Right cardiac atrium (tissue), 5 donors: ENCODE data around the gene KBTBD7. TPM values are rescaled to one million over a fixed set of nuclear protein-coding genes. Genes with fewer than 3 reads are reported as not detected.

Source experiments
- ATAC-seq, 2 donors: fragments of 200-7000 bp; cut with Tn5 transposase; one replicate each; pipeline versions ENCODE4 v1.8.0 to v1.9.1; 2020; ENCODE audit warnings: moderate library complexity in 2 of 2, mild to moderate bottlenecking in 1 of 2
- DNase-seq, 3 donors: peaks; one replicate each; pipeline ENCODE4 v3.0.0-alpha.2; 2020
- H3K27ac ChIP-seq: one replicate; pipeline ENCODE4 v1.5.1; 2013; ENCODE audit warnings: mild to moderate bottlenecking, low read length, control low read depth, moderate library complexity
- H3K27me3 ChIP-seq: one replicate; pipeline ENCODE4 v1.6.1; 2013; ENCODE audit not compliant: control insufficient read depth, insufficient read depth
- H3K4me1 ChIP-seq: one replicate; pipeline ENCODE4 v1.6.1; 2013; ENCODE audit warnings: low read length; ENCODE audit not compliant: control insufficient read depth, insufficient read depth
- H3K4me3 ChIP-seq: one replicate; pipeline ENCODE4 v1.5.1; 2013; ENCODE audit warnings: low read length, control low read depth
- H3K9me3 ChIP-seq: one replicate; pipeline ENCODE4 v1.6.1; 2013; ENCODE audit warnings: low read length; ENCODE audit not compliant: control insufficient read depth
- WGBS: extraction: QIAGEN DNeasy Blood & Tissue Kit; methylation state at CpG from one replicate; pipeline ENCODE4 v1.1.7; 2013; 5-methylcytosine and 5-hydroxymethylcytosine counted together
- intact Hi-C, 4 donors: fragments of 100-400 bp; cut with DNase I; formaldehyde crosslinking; loops; one replicate each; pipeline versions ENCODE4 v1.11.0 to v1.14.0; 2022 to 2023
- long read RNA-seq, 4 donors: library from polyadenylated mRNA; unstranded; transcript quantifications; one replicate each; pipeline ENCODE4 v2.0.0, GENCODE V29; 2020 to 2021
- polyA plus RNA-seq: library from polyadenylated mRNA; stranded (reverse); fragments of 200-250 nt; gene quantifications from one replicate; pipeline ENCODE4 v1.2.3, GENCODE V29; 2013
- total RNA-seq, 4 donors: library from RNA; stranded (reverse); fragmentation: NEBNext Ultra II Directional; extraction: Animal tissue kit (Norgen Biotek cat#: 25700); gene quantifications; one replicate each; pipeline ENCODE4 v1.2.1, GENCODE V29; 2021
- donor health status: healthy with polysubstance abuse.
- donor health status: DM: no; HTN: yes; CAD: no.
- donor health status: DM: no; HTN: no; CAD: no.
- donor health status: DM: no; HTN: yes; CAD: no; lungs with severe emphysema.
- donor health status: DM: yes; HTN: yes; CAD: no.

The KBTBD7 gene
- total RNA-seq (1 to 10 TPM; 5.6 to 9.5 (median 8.9) TPM), polyA plus RNA-seq (3.6 TPM)
- long read RNA-seq, donor 1, full-length matches to known transcripts, result 32 of 32 reads
- long read RNA-seq, donor 1, partial matches to known transcripts, result 0 of 32 reads
- long read RNA-seq, donor 1, other reads (novel, unspliced or antisense), result 0 of 32 reads
- long read RNA-seq, donor 2, full-length matches to known transcripts, result 12 of 12 reads
- long read RNA-seq, donor 2, partial matches to known transcripts, result 0 of 12 reads
- long read RNA-seq, donor 2, other reads (novel, unspliced or antisense), result 0 of 12 reads
- long read RNA-seq, donor 3, full-length matches to known transcripts, result 59 of 60 reads
- long read RNA-seq, donor 3, partial matches to known transcripts, result 0 of 60 reads
- long read RNA-seq, donor 3, other reads (novel, unspliced or antisense), result 1 of 60 reads
- long read RNA-seq, donor 4, full-length matches to known transcripts, result 11 of 11 reads
- long read RNA-seq, donor 4, partial matches to known transcripts, result 0 of 11 reads
- long read RNA-seq, donor 4, other reads (novel, unspliced or antisense), result 0 of 11 reads

GRCh38 chr13:41193919-41194824 lies at the start of gene KBTBD7:
KBTBD7 (minus strand) TSS chr13:41194569; CDS start chr13:41194257, 312 bp downstream.
- H3K27me3 ChIP-seq, result no peaks in the 10 kb centered on the region
- peak within 1 kb of the TSS; percentile 66 for H3K4me3 ChIP-seq
- ATAC-seq (peak; percentile 99 to 100), DNase-seq (peak; percentile 97)
- WGBS, result 8% methylated on average over 66 of the region's 66 CpGs
- intact Hi-C loops, result loop anchor here (5.0 to 10.0 kb wide), 2 partner anchors 59 to 62 kb away; partner anchors contain the start of gene KBTBD6 (in 4 of the 4)
- H3K9me3 ChIP-seq, result no peaks in the 10 kb centered on the region
- peak within 1 kb of the TSS; percentile 87 for H3K27ac ChIP-seq
- H3K4me1 ChIP-seq, result peaks cover 10% of the 10 kb centered on the region

GRCh38 chr13:41241626-41242025 lies 47.3 kb upstream of the KBTBD7 start:
- Histone ChIP-seq H3K9me3 (no peaks in the 10 kb centered on the region), H3K4me3 (no peak overlapping the region), H3K27me3 (no peaks in the 10 kb centered on the region), H3K27ac (no peak overlapping the region), H3K4me1 (peaks cover 3% of the 10 kb centered on the region)
- no peak for ATAC-seq
- intact Hi-C loops, result no loop called here
- DNase-seq, result no peak
- 71% methylated on average over 4 of the region's 4 CpGs for WGBS

GRCh38 chr13:41236369-41236768 lies 42.0 kb upstream of the KBTBD7 start:
- no peaks in the 10 kb centered on the region for H3K9me3 ChIP-seq
- 91% methylated on average over 1 of the region's 1 CpG for WGBS
- no peak overlapping the region for H3K27ac ChIP-seq
- H3K4me3 ChIP-seq, result no peak overlapping the region
- intact Hi-C loops, result no loop called here
- H3K4me1 ChIP-seq, result no peaks in the 10 kb centered on the region
- no peak for ATAC-seq
- H3K27me3 ChIP-seq, result no peaks in the 10 kb centered on the region
- no peak for DNase-seq

- 88% methylated on average over 4 of the region's 4 CpGs for WGBS
- ATAC-seq (no peak), DNase-seq (no peak)
- no peak overlapping the region for H3K27ac ChIP-seq
- no peaks in the 10 kb centered on the region for H3K9me3 ChIP-seq
- no peaks in the 10 kb centered on the region for H3K4me1 ChIP-seq
- no peak overlapping the region for H3K4me3 ChIP-seq
- no peaks in the 10 kb centered on the region for H3K27me3 ChIP-seq
- intact Hi-C loops, result no loop called here
Observed at GRCh38 chr13:41232578-41233480, 38.5 kb upstream of the KBTBD7 start.

- no peak overlapping the region for H3K27ac ChIP-seq
- intact Hi-C loops, result no loop called here
- no peak overlapping the region for H3K4me3 ChIP-seq
- DNase-seq, result peak in 2 of 3 donors; percentile 62
- ATAC-seq, result peak in 1 of 2 donors; percentile 68
- H3K4me1 ChIP-seq, result no peaks in the 10 kb centered on the region
- WGBS, result 83% methylated on average over 3 of the region's 3 CpGs
- H3K27me3 ChIP-seq, result no peaks in the 10 kb centered on the region
- no peaks in the 10 kb centered on the region for H3K9me3 ChIP-seq
Observed at GRCh38 chr13:41231786-41232185, 37.4 kb upstream of the KBTBD7 start.

GRCh38 chr13:41231025-41231677 lies 36.8 kb upstream of the KBTBD7 start:
- no peaks in the 10 kb centered on the region for H3K27me3 ChIP-seq
- no peak overlapping the region for H3K27ac ChIP-seq
- no peaks in the 10 kb centered on the region for H3K4me1 ChIP-seq
- H3K4me3 ChIP-seq, result no peak overlapping the region
- no peaks in the 10 kb centered on the region for H3K9me3 ChIP-seq
- 93% methylated on average over 2 of the region's 2 CpGs for WGBS
- intact Hi-C loops, result no loop called here
- no peak for DNase-seq
- ATAC-seq, result no peak

- H3K27me3 ChIP-seq, result no peaks in the 10 kb centered on the region
- ATAC-seq (no peak), DNase-seq (no peak)
- no peak overlapping the region for H3K27ac ChIP-seq
- H3K9me3 ChIP-seq, result no peaks in the 10 kb centered on the region
- intact Hi-C loops, result no loop called here
- no peak overlapping the region for H3K4me3 ChIP-seq
- no peaks in the 10 kb centered on the region for H3K4me1 ChIP-seq
Observed at GRCh38 chr13:41229356-41229755, 35.0 kb upstream of the KBTBD7 start.

- H3K9me3 ChIP-seq, result no peaks in the 10 kb centered on the region
- ATAC-seq, result no peak
- H3K4me3 ChIP-seq, result no peak overlapping the region
- no peak for DNase-seq
- intact Hi-C loops, result loop anchor here (5.0 kb wide), 1 partner anchor 147 kb away; no protein-coding TSS in a partner anchor
- H3K4me1 ChIP-seq, result no peaks in the 10 kb centered on the region
- no peaks in the 10 kb centered on the region for H3K27me3 ChIP-seq
- 78% methylated on average over 7 of the region's 7 CpGs for WGBS
- H3K27ac ChIP-seq, result no peak overlapping the region
Observed at GRCh38 chr13:41224113-41225110, 30.0 kb upstream of the KBTBD7 start.

- Histone ChIP-seq H3K4me3 (no peak overlapping the region), H3K27me3 (no peaks in the 10 kb centered on the region), H3K9me3 (no peaks in the 10 kb centered on the region), H3K4me1 (no peaks in the 10 kb centered on the region), H3K27ac (no peak overlapping the region)
- no peak for DNase-seq
- 50% methylated on average over 6 of the region's 6 CpGs for WGBS
- peak; percentile 84 to 88 for ATAC-seq
- intact Hi-C loops, result loop anchor here (5.0 kb wide), 1 partner anchor 145 kb away; no protein-coding TSS in a partner anchor
Observed at GRCh38 chr13:41222259-41222852, 28.0 kb upstream of the KBTBD7 start.
